HG02678 (cell line): ENCODE data around the gene INHBB.

Experiments
- ATAC-seq: cut with Tn5 transposase; IDR thresholded peaks from one replicate; pipeline ENCODE4 v1.9.1; 2021; ENCODE audit warnings: mild to moderate bottlenecking, moderate library complexity; ENCODE audit not compliant: unreplicated experiment

INHBB gene

DNA sequence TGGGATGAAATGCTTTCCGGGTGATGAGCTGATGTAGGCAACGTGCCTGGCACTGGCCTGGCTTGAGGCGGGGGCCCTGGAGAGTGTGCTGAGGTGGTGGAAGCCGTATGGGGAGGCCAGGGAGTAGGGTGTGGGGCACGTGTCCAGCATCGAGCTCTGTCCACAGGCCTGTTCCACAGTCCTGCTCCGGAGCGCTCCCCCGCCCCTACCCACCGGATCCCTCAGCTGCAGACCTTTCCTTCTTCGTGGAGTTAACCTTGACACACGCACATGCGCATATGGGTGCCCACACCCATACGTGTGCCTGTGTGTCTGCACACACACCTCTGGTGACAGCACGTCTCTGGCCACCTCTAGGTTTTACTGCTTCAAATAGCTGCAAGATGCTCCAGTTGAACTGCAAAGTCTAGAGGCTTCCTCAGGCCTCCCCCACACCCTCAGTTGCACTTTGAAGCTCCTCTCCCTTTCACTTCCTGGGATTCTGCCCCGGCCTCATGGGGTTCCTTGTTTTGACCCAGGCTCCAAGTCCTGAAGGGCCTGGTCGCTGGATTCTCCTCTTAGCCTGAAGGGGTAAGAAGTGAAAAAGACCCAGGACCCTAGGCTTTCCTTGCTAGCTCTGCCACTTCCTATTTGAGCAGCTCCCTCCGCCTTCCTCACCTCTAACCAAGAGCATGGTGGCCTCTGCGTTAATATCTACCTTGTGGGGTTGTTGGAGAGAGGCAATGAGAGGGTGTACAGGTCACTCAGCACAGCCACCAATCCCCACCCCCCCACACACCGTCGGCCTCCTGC lies 49.5 kb downstream of the INHBB start:
- no peak for ATAC-seq

DNA sequence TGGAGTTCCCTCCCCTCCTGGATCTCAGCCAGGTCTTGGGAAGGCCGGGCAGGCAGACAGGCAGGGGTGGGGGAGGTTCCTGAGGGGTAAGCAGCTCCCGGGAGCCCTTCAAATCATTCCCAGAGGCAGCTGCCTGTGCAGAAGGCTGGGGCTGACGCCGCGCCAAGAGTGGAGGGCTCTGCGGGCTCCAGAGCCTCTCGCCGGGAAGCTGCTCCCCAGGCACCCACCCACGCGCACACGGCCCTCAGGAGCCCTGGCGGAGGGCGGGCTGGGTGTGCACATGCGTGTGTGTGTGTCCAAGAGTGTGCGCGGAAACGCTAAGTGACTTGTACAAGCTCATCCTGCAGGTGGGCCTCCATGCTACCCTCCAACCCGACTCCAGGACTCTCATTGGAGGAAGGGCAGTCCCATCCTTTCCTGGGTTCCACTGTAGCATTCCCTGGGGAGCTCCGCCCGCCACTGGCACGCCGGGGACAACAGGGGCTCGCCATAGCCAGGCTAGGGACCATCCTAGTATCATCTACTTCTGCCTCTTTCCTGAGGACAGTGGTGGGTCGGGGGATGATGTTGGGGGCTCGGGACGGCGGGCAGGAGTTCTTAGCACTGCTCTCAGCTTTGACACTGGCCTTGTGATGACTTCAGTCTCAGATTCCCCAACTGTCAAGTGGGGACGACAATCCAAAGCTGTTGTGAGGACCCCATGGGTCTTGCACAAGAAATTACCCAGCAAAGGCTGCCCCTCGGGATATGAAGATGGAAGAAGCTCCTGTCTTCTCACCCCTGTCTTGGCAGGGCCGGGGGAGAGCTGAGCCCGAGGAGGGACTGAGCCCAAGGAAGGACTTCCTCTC lies 50.3 kb downstream of the INHBB start:
- ATAC-seq = no peak

DNA sequence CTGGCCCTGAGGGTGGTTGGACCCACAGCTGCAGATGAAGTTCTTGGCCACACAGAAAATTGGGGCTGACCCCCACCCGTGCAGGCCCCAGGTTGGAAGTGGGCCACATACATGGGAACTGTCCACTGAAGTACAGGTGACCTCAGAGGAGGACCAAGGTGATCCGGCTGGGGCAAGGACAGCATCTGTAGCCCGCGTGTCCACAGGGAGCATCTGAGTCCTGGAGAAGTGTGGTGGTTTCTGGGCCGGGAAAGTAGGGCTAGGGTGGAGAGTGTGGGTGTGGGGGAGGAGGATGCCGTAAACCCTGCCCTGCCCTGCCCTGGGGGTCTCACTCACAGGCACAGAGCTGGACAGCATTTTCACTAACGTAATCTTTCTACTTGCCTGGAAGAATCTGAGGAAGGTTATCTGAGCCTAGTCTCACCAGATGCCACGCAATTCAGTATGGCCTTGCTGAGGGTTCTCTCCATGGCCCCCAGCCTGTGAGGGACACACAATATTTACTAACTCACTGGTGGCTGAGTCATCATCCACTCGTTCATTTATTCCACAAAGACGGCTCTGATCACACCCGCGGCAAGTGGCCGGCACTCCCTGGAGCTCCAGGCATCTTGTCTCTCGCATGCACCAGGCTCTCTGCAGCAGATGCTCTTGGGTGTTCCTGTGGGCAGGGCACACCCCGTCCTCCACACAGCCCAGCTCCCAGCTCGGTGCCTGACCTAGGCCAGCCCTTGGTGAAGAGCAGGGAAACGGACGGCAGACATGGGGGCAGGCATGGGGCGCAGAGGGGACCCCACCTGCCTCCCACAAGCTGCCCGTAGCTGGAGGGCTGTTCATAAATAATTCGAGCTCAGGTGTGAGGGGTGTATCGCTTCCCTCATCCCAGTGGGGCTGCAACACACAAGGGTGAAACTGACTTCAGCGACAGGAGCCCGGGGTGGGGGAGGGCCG lies 51.2 kb downstream of the INHBB start:
- no peak for ATAC-seq

DNA sequence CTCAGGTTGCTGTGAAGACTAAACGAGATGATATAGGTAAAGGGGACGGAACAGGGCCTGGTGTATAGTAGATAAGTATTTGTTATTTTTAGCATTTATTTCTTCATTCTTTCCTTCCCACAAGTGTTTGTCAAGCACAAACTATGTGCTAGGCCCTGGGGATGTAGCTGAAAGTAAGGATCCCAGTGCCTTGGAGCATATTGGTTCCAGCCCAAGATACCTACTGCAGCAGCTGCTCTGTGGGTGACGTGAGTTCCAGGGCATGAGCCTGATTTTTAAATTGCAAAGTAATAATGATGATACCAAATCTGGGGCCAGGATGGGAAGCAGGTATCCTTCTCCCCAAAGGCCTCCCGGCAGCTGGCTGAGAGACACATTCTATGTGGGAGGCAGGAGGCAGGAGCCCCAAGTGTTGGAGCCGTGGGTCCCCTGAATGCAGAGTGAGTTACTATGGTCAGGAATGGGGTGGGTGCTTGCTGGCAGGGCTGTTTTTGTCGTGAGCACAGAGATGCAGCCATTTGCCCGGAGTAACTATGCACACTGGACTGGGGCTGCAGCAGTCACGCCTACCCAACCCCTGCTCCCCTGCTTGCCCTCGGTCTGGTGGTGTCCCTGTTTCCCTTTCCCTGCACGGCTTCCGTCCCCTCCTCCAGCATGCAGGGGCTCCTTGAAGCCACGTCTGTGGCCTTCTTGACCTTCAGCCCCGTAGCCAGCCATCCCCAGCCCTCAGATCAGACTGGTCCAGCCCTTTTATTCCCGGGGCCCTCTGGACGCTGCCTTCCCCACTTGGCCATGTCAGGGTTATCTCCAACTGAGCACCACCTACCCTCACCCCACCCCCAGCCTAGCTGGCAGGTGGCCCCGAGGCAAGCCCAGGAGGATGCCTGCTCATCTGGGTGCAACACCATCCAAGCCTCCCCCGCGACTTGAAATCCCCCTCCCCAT lies 52.4 kb downstream of the INHBB start:
- ATAC-seq = no peak

DNA sequence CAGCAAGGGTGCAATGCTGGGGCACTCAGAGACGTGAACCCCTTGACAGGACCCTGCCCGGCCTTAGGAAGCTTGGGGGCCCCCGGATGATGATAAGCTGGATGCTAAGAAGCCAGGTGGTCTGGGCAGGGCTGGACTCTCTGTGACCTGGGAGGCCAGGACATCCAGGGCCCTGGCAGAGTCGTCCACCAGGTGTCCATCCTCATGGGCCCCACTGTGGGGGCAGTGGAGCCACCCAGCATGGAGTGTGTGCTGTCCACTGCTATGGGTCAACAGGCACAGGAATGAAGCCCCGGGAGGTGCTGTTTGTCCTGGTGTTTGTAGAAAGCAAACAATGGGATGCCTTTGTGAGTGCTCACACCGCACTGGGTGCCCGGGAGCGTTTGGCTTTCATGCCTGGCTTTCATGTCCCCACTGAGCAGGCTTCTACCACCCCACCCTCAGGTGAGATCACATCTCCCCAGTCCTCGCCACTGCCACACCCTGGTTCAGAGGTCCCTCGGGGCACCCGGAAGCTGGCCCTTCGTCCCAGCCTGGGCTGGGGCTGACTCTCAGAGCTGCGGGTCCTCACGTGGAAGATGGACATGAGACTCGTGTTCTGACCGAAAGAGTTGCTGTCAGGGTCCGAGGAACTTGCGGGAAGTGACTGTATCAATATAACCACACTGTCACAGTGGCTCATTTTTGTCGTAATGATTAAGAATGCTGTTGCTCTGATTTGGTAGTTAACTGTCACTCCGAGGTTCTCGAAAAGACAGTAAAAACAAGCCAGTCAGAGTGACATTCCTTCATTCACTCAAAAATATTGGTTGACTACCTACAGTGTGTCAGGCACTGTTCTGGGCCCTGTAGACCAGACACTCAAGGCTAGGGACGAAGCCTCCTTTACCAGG lies 53.3 kb downstream of the INHBB start:
- no peak for ATAC-seq

DNA sequence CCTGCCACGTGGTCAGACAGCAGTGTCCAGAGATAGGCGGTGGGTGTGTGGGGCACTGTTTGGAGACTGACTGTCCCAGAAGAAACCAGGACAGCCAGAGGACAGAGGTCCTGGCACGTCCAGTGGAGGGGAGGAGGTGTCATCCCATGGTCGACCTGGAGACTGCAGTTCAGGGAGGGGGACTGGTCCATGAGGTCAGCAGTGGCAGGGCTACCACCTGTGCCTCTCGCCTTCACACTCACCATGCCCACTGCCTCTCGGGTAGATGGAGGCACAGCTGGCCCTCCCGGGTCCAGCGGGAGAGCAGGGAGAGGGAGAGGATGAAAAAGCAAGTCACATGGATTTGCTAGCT lies 53.9 kb downstream of the INHBB start:
- ATAC-seq = no peak

DNA sequence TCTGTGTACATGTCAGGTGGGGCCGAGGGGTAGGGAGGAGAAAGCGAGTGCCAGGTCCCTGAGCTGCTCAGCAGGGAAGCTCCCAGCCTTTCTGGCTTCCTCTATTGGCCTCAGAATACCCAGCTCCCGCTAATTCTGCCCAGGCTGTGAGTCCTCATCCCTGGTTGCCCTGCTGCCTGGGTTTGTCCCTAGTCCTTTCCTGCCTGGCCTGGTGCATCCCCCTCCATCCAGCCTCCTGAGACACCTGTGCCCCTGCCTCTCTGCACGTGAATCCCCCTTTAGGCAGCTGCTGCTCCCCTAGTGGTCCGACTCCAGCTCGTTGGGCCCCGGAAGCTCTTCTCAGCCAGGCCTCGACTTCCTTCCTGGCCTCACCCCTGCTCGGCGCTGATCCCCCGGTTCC lies 54.6 kb downstream of the INHBB start:
- no peak for ATAC-seq
